ENCODE results near the gene ASCL4. TPM values are rescaled to one million over a fixed set of nuclear protein-coding genes. Genes with fewer than 3 reads are reported as not detected.
"Not testable (repeated sequence)": the region's sequence is repeated elsewhere in the genome, so short reads cannot be mapped to it uniquely, and the experiment has no call there.

The ASCL4 gene, protein sequence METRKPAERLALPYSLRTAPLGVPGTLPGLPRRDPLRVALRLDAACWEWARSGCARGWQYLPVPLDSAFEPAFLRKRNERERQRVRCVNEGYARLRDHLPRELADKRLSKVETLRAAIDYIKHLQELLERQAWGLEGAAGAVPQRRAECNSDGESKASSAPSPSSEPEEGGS
- total RNA-seq, result not detected

DNA sequence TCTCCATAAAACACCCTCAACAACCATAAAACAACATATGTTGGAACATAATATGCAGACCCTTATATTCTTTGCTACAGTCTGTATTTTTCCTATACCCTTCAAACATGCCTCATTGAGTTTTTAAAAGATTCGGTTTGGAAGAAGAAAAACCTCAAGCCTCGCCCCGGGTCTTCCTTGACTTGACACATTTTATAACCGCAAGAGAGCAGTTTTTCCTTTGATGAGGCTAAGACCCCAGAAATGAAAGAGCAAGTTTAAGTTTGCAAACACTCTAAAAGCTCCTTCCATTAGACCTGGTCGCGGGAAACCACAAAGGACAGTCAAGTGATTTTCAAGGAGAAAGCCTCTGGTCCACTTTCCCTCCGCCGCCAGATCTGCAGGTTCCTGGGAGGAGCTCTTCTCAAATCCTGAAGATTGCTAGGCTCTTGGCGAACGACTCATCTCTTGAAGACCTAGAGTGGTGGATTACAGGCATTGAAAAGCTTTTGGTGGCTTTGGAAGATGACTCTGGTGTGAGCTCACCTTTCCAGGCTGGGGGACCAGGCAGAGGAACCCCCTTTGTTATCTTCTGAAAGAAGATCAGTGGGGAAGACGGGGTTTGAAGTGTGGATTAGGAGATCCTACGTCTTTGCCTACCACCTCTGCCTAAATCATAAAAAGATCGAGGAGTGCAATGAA, at the start of gene ASCL4:
ASCL4 (plus strand) TSS at position 356 of the 681 bp plus-strand sequence. CDS start 515 bp downstream, outside the sequence.
- peaks cover 19% of the 10 kb centered on the region for H3K4me1 Mint-ChIP-seq
- H3K36me3 Mint-ChIP-seq (ENCODE audit: low read depth), result no peaks in the 10 kb centered on the region
- H3K27me3 Mint-ChIP-seq, result peaks cover 68% of the 10 kb centered on the region
- no peaks in the 10 kb centered on the region for H3K9me3 Mint-ChIP-seq
- H3K27ac Mint-ChIP-seq, result no peak within 1 kb of the TSS
- no peak for DNase-seq
- ChIA-PET CTCF (interaction anchor here (0.6 kb wide), 1 partner anchor 78 kb away, joined by 3 read pairs; no protein-coding TSS in a partner anchor), POLR2A (no interaction called here)
- no peak within 1 kb of the TSS for H3K4me3 Mint-ChIP-seq

DNA sequence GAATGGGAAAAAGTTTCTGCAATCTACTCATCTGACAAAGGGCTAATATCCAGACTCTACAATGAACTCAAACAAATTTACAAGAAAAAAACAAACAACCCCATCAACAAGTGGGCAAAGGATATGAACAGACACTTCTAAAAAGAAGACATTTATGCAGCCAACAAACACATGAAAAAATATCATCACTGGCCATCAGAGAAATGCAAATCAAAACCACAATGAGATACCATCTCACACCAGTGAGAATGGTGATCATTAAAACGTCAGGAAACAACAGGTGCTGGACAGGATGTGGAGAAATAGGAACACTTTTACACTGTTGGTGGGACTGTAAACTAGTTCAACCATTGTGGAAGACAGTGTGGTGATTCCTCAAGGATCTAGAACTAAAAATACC, 47.2 kb upstream of the ASCL4 start:
- H3K9me3 Mint-ChIP-seq; H3K4me3 Mint-ChIP-seq; CTCF ChIA-PET; H3K4me1 Mint-ChIP-seq; H3K27me3 Mint-ChIP-seq; H3K27ac Mint-ChIP-seq; POLR2A ChIA-PET; H3K36me3 Mint-ChIP-seq (ENCODE audit: low read depth); DNase-seq: not testable (repeated sequence)

DNA sequence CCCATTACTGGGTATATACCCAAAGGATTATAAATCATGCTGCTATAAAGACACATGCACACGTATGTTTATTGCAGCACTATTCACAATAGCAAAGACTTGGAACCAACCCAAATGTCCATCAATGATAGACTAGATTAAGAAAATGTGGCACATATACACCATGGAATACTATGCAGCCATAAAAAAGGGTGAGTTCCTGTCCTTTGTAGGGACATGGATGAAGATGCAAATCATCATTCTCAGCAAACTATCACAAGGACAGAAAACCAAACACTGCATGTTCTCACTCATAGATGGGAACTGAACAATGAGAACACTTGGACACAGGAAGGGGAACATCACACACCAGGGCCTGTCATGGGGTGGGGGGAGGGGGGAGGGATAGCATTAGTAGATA, 46.8 kb upstream of the ASCL4 start:
- H3K27me3 Mint-ChIP-seq; CTCF ChIA-PET; H3K9me3 Mint-ChIP-seq; H3K27ac Mint-ChIP-seq; H3K4me3 Mint-ChIP-seq; POLR2A ChIA-PET; H3K4me1 Mint-ChIP-seq; DNase-seq; H3K36me3 Mint-ChIP-seq (ENCODE audit: low read depth): not testable (repeated sequence)

DNA sequence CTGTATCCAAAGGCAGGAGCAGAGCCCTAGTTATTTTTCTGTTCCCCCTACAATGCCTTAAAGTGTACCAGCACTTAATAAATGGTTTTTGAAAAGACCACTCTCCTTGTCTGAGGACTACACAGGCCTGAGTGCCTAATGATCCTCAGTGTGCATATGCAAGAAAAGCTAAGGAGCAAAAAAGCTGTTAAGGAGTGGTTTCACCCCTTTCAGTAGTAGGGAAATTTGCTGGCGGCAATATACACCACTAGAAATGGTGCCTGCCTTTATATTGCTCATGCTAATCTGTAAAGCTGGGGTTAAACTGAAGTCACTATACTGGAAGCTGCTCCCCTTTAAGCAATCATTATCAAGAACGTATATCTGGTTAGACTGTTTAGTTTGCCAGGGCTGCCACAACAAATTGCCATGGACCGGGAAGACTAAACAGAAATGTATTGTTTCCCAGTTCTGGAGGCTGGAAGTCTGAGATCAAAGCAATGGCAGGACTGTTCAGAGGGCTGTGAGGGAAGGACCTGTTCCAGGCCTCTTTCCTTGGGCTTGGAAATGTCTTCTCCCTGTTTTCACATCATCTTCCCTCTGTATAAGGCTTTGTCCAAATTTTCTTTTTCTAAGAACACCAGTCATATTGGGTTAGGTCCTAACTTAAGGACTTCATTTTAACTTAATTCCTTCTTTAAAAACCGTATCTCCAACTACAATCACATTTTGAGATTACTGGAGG, 43.7 kb upstream of the ASCL4 start:
- CTCF ChIA-PET, result no interaction called here

DNA sequence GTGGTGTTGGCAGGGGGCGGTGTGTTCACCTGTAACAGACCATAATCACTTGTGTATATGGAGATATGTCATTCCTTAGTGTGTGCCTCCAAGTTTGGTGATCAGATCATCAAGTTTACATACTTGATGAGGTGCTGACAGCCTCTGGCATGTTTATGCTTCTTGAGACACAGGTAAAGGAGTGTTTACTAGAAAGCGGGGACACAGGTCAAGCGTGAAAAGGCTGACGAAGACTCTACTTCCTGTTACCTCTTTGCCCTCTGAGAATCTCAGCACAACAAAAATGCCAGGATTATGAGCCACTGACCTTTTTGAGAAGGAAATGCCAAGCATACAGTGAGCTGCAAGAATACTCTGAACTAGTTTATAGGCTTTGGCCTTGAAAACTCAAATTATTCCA, 43.1 kb upstream of the ASCL4 start:
- Mint-ChIP-seq H3K4me3 (no peak overlapping the region), H3K36me3 (ENCODE audit: low read depth) (peaks cover 28% of the 10 kb centered on the region), H3K9me3 (no peaks in the 10 kb centered on the region), H3K27me3 (peaks cover 2% of the 10 kb centered on the region), H3K4me1 (no peaks in the 10 kb centered on the region), H3K27ac (no peak overlapping the region)
- POLR2A ChIA-PET, result interaction anchor here (1.4 kb wide), 1 partner anchor 45 kb away, joined by 3 read pairs; the partner anchor contains the start of gene PWP1
- CTCF ChIA-PET, result no interaction called here
- DNase-seq, result no peak

More for the DNA sequence above, 43.7 kb upstream of the ASCL4 start:
- DNase-seq, result no peak
- POLR2A ChIA-PET, result no interaction called here
- Mint-ChIP-seq H3K36me3 (ENCODE audit: low read depth) (peaks cover 22% of the 10 kb centered on the region), H3K9me3 (no peaks in the 10 kb centered on the region), H3K4me3 (no peak overlapping the region), H3K4me1 (no peaks in the 10 kb centered on the region), H3K27ac (no peak overlapping the region), H3K27me3 (peaks cover 2% of the 10 kb centered on the region)

DNA sequence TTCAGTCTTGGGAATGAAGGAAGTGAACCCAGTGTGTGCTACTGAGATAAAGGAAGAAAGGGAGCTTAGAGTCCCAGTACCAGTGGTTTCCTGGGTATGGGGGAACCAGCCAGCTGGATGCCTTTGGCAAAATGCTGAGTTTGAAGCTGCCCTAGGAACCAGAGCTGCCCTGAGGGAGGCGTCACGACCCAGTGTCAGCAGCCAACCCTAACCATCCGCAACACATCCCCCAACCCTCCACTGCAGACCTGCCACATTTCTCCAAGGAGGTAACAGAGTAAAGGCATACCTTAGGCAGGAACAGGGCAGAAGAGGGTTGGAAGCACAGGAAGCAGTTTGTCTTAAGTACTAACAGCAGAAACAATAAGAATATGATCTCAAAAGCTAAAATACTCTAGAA, 42.1 kb upstream of the ASCL4 start:
- Mint-ChIP-seq H3K4me3 (no peak overlapping the region), H3K27ac (no peak overlapping the region), H3K9me3 (no peaks in the 10 kb centered on the region), H3K4me1 (peaks cover 8% of the 10 kb centered on the region), H3K27me3 (no peaks in the 10 kb centered on the region), H3K36me3 (ENCODE audit: low read depth) (peaks cover 36% of the 10 kb centered on the region)
- ChIA-PET CTCF (no interaction called here), POLR2A (interaction anchor here (1.2 to 1.5 kb wide), 3 partner anchors 11 to 46 kb away, joined by 3 to 4 read pairs (median 3); partner anchors contain the start of gene PWP1)
- DNase-seq, result no peak

DNA sequence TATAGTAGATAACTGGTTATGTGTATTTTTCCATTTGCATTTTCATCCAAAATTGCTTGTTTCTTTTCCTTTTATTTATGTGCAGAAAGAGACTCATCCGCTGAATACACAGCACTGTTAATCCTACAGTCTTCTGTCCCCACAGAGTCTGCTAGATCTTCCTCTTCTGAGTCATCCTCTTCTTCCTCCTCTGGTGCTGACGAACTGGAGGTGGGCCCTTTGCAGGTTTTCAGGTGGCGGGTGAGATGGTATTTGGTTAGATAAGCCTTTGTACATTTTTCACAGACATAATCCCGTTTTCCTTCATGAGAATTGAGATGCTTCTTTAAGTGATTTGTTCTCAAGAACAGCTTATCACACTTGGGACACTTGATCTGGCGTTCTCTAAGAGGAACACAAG, 40.4 kb upstream of the ASCL4 start:
- CTCF ChIA-PET, result no interaction called here
- DNase-seq, result no peak
- H3K4me1 Mint-ChIP-seq, result peaks cover 9% of the 10 kb centered on the region
- POLR2A ChIA-PET, result no interaction called here
- H3K27me3 Mint-ChIP-seq, result no peaks in the 10 kb centered on the region
- H3K4me3 Mint-ChIP-seq, result no peak overlapping the region
- H3K9me3 Mint-ChIP-seq, result no peaks in the 10 kb centered on the region
- H3K27ac Mint-ChIP-seq, result no peak overlapping the region
- peaks cover 54% of the 10 kb centered on the region for H3K36me3 Mint-ChIP-seq (ENCODE audit: low read depth)

DNA sequence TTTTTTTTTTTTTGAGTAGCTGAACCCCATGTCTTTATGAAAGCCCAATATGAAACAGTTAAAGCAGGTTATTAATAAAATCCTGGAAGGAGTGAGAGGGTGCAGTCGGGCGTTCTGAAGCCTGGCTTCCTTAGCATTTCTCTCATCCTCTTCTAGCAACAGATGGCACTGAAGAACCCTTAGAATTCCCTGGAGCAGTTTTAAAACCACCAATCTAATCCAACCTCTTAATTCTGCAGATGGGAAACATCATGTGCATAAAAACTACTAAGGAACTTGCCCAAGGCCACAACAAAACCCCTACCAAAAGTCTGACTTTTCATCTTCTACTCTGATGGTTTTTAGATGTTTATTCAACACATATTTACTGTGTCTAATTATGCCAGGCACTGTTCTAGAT, 38.7 kb upstream of the ASCL4 start:
- H3K27me3 Mint-ChIP-seq, result no peaks in the 10 kb centered on the region
- H3K27ac Mint-ChIP-seq, result no peak overlapping the region
- H3K4me3 Mint-ChIP-seq, result no peak overlapping the region
- DNase-seq, result no peak
- ChIA-PET POLR2A (no interaction called here), CTCF (no interaction called here)
- H3K4me1 Mint-ChIP-seq, result peaks cover 9% of the 10 kb centered on the region
- H3K36me3 Mint-ChIP-seq (ENCODE audit: low read depth), result peaks cover 67% of the 10 kb centered on the region
- no peaks in the 10 kb centered on the region for H3K9me3 Mint-ChIP-seq

DNA sequence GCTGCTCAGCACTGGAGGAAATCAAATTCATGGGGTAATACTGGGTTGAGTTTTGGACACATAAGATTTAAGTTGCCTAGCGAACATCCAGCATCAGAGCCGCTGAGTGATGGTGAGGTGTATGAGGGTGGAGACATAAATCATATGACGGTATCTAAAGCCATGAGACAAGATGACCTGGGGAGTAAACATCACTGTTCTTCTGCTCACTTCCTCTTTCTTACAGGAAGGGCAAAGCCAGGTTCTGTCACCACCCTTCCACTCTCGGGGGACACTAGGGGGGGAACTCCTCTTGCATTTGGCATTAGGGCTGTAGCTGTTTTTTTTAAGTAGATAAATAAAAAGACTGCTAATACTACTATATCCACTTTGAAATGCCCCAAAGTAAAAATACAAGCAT, 37.6 kb upstream of the ASCL4 start:
- no peak for DNase-seq
- no peaks in the 10 kb centered on the region for H3K9me3 Mint-ChIP-seq
- CTCF ChIA-PET, result no interaction called here
- H3K4me1 Mint-ChIP-seq, result peaks cover 9% of the 10 kb centered on the region
- H3K4me3 Mint-ChIP-seq, result no peak overlapping the region
- H3K27ac Mint-ChIP-seq, result no peak overlapping the region
- POLR2A ChIA-PET, result no interaction called here
- no peaks in the 10 kb centered on the region for H3K27me3 Mint-ChIP-seq
- H3K36me3 Mint-ChIP-seq (ENCODE audit: low read depth), result peaks cover 78% of the 10 kb centered on the region

DNA sequence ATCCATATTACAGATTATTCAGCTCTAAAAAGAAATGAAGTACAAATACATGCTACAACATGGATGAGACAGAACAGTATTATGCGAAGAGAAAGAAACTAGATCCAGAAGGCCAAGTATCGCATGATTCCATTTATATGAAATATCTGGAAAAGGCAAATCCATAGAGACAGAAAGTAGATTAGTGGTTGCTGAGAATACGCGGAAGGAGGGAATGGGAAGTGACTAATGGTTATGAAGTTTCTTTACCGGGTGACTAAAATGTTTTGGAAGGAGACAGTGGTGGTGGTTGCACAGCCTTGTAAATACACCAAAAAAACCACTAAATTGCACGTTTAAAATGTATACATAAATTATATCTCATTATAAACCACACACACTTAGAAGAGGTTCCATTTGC, 26.0 kb upstream of the ASCL4 start:
- H3K9me3 Mint-ChIP-seq, result no peaks in the 10 kb centered on the region
- no peak overlapping the region for H3K27ac Mint-ChIP-seq
- no peak overlapping the region for H3K4me3 Mint-ChIP-seq
- H3K4me1 Mint-ChIP-seq, result no peaks in the 10 kb centered on the region
- H3K27me3 Mint-ChIP-seq, result no peaks in the 10 kb centered on the region
- peaks cover 40% of the 10 kb centered on the region for H3K36me3 Mint-ChIP-seq (ENCODE audit: low read depth)
- DNase-seq, result no peak
- POLR2A ChIA-PET, result interaction anchor here (1.2 to 2.3 kb wide), 2 partner anchors 10 to 12 kb away, joined by 5 to 7 read pairs; no protein-coding TSS in a partner anchor
- CTCF ChIA-PET, result interaction anchor here (0.6 to 0.7 kb wide), 2 partner anchors 73 to 502 kb away, joined by 3 to 5 read pairs; no protein-coding TSS in a partner anchor

DNA sequence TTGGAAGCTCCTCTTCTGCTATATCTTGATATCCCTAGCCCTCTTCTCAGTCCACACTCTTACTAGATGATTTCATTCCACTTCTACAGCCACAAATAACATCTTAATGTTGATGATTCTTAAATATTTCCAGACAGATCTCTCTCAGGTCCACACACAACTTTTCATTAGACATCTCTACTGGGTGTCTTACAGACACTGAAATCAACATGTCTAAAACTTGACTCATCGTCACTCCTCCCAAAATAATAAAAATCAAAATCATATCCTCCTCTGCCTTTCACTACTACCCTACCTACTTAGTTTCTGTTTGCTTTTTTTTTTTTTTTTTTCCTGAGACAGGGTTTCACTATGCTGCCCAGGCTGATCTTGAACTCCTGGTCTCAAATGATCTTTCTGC, 25.4 kb upstream of the ASCL4 start:
- CTCF ChIA-PET, result interaction anchor here (0.7 kb wide), 1 partner anchor 502 kb away, joined by 5 read pairs; no protein-coding TSS in a partner anchor
- POLR2A ChIA-PET, result interaction anchor here (1.2 to 2.3 kb wide), 2 partner anchors 9 to 11 kb away, joined by 5 to 7 read pairs; no protein-coding TSS in a partner anchor

DNA sequence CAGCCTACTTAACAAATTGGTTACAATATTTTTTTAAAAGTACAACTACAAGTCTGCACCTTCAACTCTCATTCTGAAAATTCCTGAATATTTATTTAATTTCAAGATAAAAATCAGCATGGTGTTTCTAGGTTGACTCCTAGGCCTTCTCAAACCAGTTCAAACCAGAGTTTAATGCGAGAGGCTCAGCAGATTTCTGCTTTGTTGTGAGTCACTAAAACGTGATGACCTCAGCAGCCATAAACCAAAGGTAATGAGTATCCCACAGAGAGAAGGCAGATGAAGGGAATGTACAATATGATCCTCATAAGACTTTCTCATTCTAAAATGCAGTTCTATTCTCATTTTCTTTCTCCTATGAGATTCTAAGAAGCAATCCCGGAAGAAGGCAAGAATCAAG, 15.1 kb upstream of the ASCL4 start:
- CTCF ChIA-PET, result interaction anchor here (1.6 to 1.7 kb wide), 2 partner anchors 74 to 127 kb away, joined by 5 read pairs; partner anchors contain the start of gene PWP1
- H3K27me3 Mint-ChIP-seq, result peaks cover 3% of the 10 kb centered on the region
- peak overlapping the region; percentile 89 for H3K4me3 Mint-ChIP-seq
- H3K4me1 Mint-ChIP-seq, result peaks cover 34% of the 10 kb centered on the region
- POLR2A ChIA-PET, result interaction anchor here (0.7 to 4.5 kb wide), 6 partner anchors 9 to 932 kb away, joined by 3 to 36 read pairs (median 4); partner anchors contain the start of gene PWP1
- H3K27ac Mint-ChIP-seq, result peak overlapping the region; percentile 91
- DNase-seq, result peak; percentile 47
- peaks cover 38% of the 10 kb centered on the region for H3K36me3 Mint-ChIP-seq (ENCODE audit: low read depth)
- no peaks in the 10 kb centered on the region for H3K9me3 Mint-ChIP-seq

More for the DNA sequence above, 25.4 kb upstream of the ASCL4 start:
- Mint-ChIP-seq H3K4me1 (no peaks in the 10 kb centered on the region), H3K27me3 (no peaks in the 10 kb centered on the region), H3K4me3 (no peak overlapping the region), H3K9me3 (no peaks in the 10 kb centered on the region), H3K36me3 (ENCODE audit: low read depth) (peaks cover 44% of the 10 kb centered on the region), H3K27ac (no peak overlapping the region)
- no peak for DNase-seq

DNA sequence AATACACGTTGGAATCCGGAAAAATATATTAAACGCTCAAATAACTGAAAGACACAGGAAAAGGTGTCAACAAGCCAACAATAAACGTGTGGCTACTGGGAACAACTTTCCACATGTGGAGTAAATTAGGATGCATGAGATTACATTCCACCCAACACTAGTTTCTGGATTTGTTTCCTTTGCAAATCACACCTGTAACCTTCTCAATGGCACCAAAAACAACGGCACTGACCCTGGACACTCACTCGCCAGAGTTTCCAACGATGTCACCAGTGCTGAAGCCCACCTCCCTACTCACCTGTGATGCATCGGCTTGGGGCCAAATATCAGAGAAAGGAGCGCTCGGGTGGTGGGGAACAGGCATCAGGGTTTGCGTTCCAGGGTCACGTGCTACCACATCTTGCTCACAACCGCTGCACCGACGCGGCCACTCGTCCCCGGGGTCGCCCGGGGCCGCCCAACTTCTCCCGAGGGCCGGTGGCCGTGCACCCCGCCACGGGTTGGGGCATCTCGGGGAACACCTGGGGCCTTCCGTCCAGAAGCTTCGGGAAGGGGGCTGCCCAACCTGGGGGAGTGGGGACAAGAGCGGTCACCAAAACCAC, 14.2 kb upstream of the ASCL4 start:
- Mint-ChIP-seq H3K4me1 (peaks cover 34% of the 10 kb centered on the region), H3K9me3 (no peaks in the 10 kb centered on the region), H3K36me3 (ENCODE audit: low read depth) (peaks cover 31% of the 10 kb centered on the region), H3K27me3 (peaks cover 4% of the 10 kb centered on the region), H3K27ac (peak overlapping the region; percentile 91), H3K4me3 (peak overlapping the region; percentile 89)
- DNase-seq, result peak; percentile 50
- ChIA-PET CTCF (no interaction called here), POLR2A (interaction anchor here (0.7 to 4.5 kb wide), 6 partner anchors 8 to 931 kb away, joined by 3 to 36 read pairs (median 4); partner anchors contain the start of gene PWP1)

All from activated CD4-positive, alpha-beta memory T cell treated with anti-CD3 and anti-CD28 coated beads, Interleukin-2, amount 10 ng/mL, durations not matched to agents 7 days and 5 days (primary cell).